Stimulated activated naive CD4-positive, alpha-beta T cell (primary cell): ENCODE data around the gene GREB1.

Experiments used
- DNase-seq, 6 experiments: peaks; one replicate each; lab custom pipeline; 2025; lab: John Stamatoyannopoulos, UW

The GREB1 gene

DNA sequence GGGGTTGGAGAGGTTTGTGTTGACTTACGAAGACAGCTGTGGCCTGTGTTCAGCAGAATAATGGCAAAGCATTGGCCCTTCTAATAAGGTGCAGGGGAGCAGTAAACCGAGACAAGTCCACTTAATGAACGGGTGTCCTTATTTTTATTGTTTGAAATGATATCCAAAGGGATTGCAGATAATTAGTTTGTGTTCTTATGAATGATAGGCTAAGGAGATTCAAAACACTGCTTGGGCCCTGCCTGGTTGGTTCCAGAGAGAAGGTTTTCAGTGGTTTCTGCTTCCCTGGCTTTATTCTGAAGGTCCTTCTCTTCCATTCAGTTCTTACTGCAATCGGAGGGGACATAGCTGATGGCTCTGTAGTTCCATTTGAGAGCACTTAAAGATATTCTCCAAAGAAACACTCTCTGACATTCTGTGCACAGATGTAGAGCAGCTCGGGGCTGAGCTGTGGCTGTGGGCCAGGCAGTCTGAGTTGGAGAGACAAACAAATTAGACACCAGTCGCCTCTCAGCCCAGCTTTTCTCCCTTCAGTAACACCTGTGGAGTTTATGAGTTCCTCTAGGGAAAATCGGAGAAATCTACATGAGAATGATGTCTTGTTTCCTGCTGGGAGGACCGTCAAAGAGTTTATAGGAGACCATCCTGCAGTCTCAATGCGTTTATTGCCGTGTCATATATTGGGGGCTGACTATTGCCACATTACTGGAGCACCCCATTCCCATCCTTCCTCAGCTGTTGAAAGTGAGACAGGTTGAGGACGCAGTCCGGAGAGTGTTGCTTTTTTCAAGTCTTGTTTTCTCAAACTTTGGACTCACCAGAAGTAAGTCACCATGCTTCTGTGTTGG, 6.5 kb downstream of the GREB1 start:
- DNase-seq: no peak

- no peak for DNase-seq
These were observed 7.3 kb downstream of the GREB1 start for GRCh38 chr2:11540996-11541692.

DNA sequence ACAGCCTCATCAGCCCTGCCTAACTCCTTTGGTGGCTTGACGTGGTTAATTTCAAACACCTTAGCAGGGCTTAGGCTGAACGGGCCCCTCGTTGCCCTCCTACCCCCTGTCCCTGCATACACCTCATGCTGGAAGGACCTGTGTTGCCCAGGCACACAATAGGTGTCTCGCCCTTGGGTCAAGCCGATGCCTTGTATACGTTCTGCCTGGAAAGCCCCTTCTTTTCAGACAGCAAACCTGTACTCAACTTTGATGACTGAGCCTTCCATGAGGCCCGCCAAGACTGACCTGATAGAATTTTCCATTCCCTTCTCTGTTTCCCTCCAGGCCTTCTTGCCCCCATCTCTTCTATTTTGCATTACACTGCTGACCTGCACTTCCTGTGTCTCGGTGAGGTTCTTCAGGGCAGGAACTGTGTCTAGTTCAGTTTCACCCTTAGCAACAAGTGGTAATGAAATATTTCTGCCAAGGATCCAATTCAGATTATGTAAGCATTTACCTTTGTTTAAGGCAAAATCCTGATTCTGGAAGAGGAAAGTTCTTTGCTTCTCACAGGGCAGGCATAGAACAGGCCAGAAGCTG, 7.9 kb downstream of the GREB1 start:
- DNase-seq: no peak

- no peak for DNase-seq
These were observed 8.5 kb downstream of the GREB1 start for GRCh38 chr2:11542275-11542819.

DNA sequence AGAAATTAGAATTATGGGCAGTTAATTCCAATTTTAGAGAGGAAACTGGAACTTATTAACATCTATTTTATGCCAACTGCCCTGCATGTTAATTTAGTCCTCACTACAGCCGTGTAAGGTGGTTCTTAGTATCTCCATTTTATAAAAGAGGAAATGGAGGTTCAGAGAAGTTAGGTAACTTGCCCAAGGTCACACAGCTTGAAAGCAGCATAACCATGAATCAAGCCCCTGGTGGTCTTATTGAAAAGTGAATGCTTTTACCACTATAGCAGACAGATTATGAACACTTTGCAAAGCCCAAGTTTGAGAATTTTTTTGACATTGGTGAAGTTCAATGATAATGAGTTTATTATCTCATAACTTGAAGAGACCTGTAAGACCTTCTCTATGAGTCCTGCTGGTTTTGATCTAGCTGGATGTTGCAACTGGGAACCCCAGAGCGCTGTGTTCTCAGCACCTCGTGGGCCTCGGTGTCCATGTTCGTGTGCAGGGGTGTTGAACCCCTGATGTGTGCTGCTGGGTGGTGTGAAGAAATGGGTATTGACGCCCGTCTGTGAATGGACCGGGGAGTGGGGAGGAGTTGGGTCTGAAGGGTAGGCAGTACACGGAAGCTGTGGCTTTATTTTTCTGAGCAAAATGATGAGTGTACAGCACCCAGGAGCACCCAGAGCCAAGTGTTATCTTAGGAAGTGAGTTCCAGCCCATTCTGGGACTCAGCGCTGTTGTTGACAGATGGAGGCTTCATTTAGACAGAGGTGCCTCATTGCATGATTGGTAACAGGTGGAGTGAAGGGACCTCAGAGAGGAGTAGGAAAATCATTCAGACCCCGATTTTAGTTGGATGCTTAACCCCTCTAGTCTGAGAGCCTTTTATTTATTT, 9.7 kb downstream of the GREB1 start:
- DNase-seq: no peak

DNA sequence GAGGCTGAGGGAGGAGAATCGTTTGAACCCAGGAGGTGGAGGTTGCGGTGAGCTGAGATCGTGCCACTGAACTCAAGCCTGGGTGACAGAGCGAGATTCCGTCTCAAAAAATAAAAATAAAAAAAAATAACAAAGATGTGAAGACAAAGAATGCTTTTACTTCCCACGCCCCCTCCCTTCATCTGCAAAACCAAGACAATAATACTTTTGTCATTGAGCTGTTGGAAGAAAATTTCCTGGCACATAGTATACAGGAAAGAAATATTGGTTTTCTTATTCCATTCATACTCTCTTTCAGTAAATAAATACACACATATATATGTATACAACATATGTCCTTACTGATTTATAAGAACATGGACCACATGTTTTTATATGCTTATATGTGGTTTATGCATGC, 12.2 kb downstream of the GREB1 start:
- no peak for DNase-seq

- DNase-seq: no peak
These were observed 14.2 kb downstream of the GREB1 start for GRCh38 chr2:11547912-11548497.

GRCh38 chr2:11550302-11550701, 16.5 kb downstream of the GREB1 start:
- DNase-seq: no peak

DNA sequence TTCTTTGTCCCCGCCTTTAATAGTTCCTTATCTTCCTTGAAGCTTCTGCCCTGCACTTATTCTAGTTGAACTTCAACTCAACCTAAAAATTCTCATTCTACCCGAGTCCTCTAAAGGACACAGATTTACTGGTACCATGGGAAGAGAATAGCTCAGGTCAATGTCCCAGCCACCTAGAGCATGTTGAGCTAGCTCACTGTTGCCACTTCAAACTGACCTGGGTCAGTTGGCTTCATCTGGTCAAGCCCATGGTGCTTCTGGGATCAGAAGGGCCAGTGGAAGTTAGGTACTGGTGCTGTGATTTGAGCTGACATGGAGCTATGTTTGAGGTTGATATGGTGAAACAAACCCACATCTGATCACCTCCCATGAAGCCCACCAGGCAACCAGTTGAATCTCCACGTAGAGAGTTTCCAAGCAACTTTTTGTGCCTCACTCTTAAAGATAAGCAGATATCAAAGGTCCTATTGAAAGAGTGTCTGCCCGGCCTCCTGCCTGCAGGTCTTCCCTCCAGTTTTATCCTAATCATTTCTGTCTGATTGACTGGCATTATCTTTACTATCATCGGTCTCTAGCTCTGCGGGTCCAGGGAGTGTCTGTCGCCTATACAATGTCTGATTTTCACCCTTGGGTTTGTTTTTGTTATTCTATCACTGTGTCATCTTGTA, 17.2 kb downstream of the GREB1 start:
- DNase-seq: no peak

- DNase-seq: no peak
These were observed 17.9 kb downstream of the GREB1 start for GRCh38 chr2:11551569-11552259.

- DNase-seq: no peak
These were observed 18.4 kb downstream of the GREB1 start for GRCh38 chr2:11552260-11552638.

- DNase-seq: no peak
These were observed 20.0 kb downstream of the GREB1 start for GRCh38 chr2:11553661-11554398.

DNA sequence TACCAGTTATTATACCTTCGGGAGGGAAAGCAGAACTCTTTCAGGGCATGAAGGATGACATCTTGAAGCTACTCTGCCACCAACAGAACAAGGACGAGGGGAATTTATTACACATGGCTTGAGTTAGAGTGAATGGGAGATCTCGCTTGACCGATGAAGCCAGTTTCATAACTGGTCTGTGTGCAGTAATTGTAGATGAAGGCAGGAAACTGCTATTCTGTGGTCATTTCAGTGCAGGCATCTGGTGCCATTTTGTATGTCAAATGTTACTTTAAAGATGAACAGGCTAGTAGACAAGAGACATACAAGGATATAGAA, 20.5 kb downstream of the GREB1 start:
- DNase-seq: no peak

DNA sequence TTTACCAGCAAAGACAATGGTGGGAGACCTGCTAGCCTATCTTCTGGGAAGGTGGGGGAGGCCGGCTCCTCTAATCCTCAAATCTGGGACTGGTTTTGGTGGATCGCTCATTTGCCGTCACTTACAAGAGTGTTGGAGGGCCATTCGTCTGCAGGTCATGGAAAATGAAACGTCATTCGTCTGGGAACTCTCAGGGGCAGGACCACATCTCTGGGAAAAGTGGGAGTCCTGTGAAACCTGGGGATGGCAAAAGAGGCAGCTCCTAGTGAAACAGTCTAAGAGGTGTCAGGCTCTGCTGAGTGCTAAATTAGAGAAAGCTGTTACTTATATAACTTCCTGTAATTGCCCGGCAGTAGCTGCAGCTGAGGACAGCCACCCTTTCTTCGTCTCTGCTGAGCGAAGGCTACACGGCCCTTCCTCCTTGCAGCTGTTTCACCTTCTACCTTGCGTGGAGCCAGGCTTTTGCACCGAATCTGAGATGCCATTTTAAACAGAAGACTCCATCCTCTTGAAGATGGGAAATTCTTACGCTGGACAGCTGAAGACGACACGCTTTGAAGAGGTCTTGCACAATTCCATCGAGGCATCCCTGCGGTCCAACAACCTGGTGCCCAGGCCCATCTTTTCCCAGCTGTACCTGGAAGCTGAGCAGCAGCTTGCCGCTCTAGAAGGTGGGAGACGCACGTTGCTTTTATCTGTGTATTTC, 22.4 kb downstream of the GREB1 start:
- DNase-seq: no peak

DNA sequence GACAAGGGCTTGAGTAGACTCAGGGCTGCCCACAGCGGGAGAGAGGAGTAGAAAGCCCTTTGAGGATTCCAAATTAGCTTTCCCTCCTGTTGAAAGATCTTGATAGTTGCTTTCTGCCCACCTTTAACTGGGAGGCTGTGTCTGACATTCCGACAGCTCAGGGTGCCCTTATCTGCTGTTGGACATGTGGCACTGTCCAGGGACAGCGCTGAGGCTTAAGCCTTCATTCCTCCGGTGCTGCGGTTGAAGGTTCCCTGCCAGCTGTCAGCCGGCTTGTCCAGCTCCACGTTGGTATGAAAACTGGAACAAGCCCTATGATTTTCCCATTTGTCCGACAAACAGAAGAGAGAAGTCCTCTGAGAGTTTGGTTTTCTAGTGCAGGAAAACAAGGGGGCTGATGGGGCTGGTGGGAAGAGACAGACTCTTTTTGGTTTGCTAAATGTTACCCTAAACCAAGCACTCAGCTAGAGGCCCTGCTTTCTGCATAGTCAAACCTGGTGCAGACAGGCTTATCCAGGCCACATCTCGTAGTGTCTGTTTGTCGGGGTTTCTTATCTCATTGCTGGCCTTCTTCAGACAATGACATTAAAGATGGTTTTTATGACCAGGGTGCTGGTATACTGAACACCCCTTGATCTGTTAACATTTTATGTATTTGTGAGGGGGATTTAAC, 24.5 kb downstream of the GREB1 start:
- no peak for DNase-seq

DNA sequence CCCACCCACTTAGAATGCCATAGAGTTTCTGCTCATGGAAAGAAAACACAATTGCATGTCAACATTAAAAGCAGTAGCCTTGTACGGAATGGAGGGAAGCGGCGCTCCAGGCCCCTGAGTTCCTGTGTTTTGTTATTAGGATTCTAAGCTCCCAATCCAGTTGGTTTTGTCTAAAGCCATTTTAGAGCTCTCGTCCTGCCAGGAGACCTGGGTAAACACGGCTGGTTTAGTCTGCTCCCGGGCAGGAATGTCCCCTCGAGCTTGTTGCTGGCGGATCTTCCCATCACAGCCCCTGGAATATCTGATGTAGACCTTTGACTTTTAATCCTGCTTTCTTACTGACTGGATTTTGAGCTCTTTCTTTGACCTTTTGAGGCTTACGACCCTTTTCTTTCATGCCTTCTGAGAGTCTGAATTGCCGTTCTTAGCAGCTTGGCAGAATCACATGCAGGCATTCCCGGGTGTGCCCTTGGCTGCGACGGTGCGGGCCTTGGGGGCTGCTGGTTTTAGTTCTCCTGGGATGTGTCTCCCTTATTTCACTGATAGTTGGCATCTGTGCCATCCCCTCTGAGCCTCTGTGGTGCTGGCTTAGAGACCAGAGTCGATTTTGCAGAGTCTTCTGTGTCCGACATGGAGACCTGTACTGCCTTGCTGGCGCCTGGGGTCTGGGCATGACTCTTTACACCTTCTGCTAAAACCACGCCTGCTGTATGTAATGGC, 25.4 kb downstream of the GREB1 start:
- DNase-seq: no peak

DNA sequence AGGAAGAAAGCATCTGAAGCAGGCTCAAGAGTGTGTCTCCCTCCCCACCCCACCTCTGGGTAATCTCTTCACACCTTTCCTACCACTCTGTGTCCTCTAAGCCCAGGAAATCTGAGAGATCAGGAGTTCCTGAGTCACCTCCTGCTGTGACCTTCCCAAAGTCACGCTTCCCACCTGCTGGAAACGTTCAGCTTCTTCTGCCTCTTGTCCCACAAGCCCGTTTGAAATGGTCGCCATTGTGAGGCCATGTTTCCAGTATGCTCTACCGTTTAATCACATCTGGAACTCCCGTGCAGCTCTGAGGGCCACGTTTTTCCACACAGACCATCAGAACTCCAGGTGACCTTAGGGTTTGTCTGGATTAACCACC, 25.9 kb downstream of the GREB1 start:
- no peak for DNase-seq

- no peak for DNase-seq
These were observed 27.0 kb downstream of the GREB1 start for GRCh38 chr2:11560806-11561205.
